Activated CD8-positive, alpha-beta T cell treated with anti-CD3 and anti-CD28 coated beads for 36 hours (primary cell): ENCODE results near the gene PDF. TPM values are rescaled to one million over a fixed set of nuclear protein-coding genes. Genes with fewer than 3 reads are reported as not detected.

Experiments used
- ATAC-seq: fragments of 200-7000 bp; cut with Tn5 transposase; one replicate; pipeline ENCODE4 v1.10.0; 2021; ENCODE audit warnings: mild to moderate bottlenecking, moderate library complexity
- CTCF ChIA-PET: fragments of 350-600 bp; sonication (Branson Sonifier 250); formaldehyde crosslinking; loops from one replicate; lab custom pipeline; 2021; ENCODE audit warnings: antibody characterized with exemption; lab: Charles Lee
- POLR2A ChIA-PET: fragments of 350-600 bp; sonication (Branson Sonifier 250); formaldehyde crosslinking; loops from one replicate; lab custom pipeline; 2021; ENCODE audit warnings: antibody characterized with exemption; lab: Charles Lee
- DNase-seq: peaks from one replicate; pipeline ENCODE4 v3.0.0-alpha.2; 2020
- H3K27ac Mint-ChIP-seq: one replicate; pipeline ENCODE4 v1.8.0; 2021; ENCODE audit warnings: mild to moderate bottlenecking, mixed read lengths
- H3K27me3 Mint-ChIP-seq: one replicate; pipeline ENCODE4 v1.8.0; 2021; ENCODE audit warnings: mixed read lengths
- H3K36me3 Mint-ChIP-seq: one replicate; pipeline ENCODE4 v1.8.0; 2021; ENCODE audit warnings: low read depth, mixed read lengths
- H3K4me1 Mint-ChIP-seq: one replicate; pipeline ENCODE4 v1.8.0; 2021; ENCODE audit warnings: low read depth, mixed read lengths
- H3K4me3 Mint-ChIP-seq: one replicate; pipeline ENCODE4 v1.8.0; 2021; ENCODE audit warnings: mild to moderate bottlenecking, moderate library complexity, mixed read lengths
- H3K9me3 Mint-ChIP-seq: one replicate; pipeline ENCODE4 v1.8.0; 2021; ENCODE audit warnings: mixed read lengths
- CTCF ChIP-seq: fragments of 200-600 bp; IDR thresholded peaks from one replicate; pipeline ENCODE4 v1.8.0; 2022; ENCODE audit warnings: antibody characterized with exemption, mild to moderate bottlenecking
- intact Hi-C: fragments of 100-400 bp; cut with micrococcal nuclease; formaldehyde crosslinking; loops from one replicate; pipeline ENCODE4 v1.10.0; 2022
- total RNA-seq, 2 experiments: library from RNA; stranded (reverse); gene quantifications; one replicate each; pipeline ENCODE4 v1.2.3, GENCODE V29; 2021

Gene PDF
- total RNA-seq, 2 experiments from 2014 or later, result 16.1 to 19.5 TPM

- Mint-ChIP-seq H3K27ac (peak within 1 kb of the TSS; percentile 94), H3K4me1 (peaks cover 27% of the 10 kb centered on the region), H3K27me3 (no peaks in the 10 kb centered on the region), H3K36me3 (peaks cover 12% of the 10 kb centered on the region), H3K9me3 (no peaks in the 10 kb centered on the region), H3K4me3 (peak within 1 kb of the TSS; percentile 89)
- intact Hi-C loops, result no loop called here
- POLR2A ChIA-PET, result interaction anchor here (0.9 to 8.4 kb wide), 4 partner anchors 13 to 122 kb away, joined by 3 to 93 read pairs (median 9); partner anchors contain the start of gene PDF
- CTCF ChIA-PET, result interaction anchor here (0.9 to 1.7 kb wide), 4 partner anchors 10 to 28 kb away, joined by 3 to 4 read pairs (median 4); no protein-coding TSS in a partner anchor
- ATAC-seq (peak; percentile 98), DNase-seq (peak; percentile 98)
- peak; percentile 83 for TF ChIP-seq CTCF
Measured at GRCh38 chr16:69310653-69311532, 19.5 kb downstream of the PDF start, which contains the start of gene VPS4A. Gene VPS4A (plus strand): TSS chr16:69311350. CDS start chr16:69311512, 162 bp downstream.

GRCh38 chr16:69309316-69309715 is 21.1 kb downstream of the PDF start:
- peaks cover 8% of the 10 kb centered on the region for H3K36me3 Mint-ChIP-seq
- peaks cover 24% of the 10 kb centered on the region for H3K4me1 Mint-ChIP-seq
- TF ChIP-seq CTCF, result no peak
- no peak for ATAC-seq
- no peak overlapping the region for H3K27ac Mint-ChIP-seq
- POLR2A ChIA-PET, result no interaction called here
- intact Hi-C loops, result no loop called here
- DNase-seq, result no peak
- no peak overlapping the region for H3K4me3 Mint-ChIP-seq
- H3K9me3 Mint-ChIP-seq, result no peaks in the 10 kb centered on the region
- CTCF ChIA-PET, result interaction anchor here (0.9 kb wide), 1 partner anchor 23 kb away, joined by 3 read pairs; no protein-coding TSS in a partner anchor
- H3K27me3 Mint-ChIP-seq, result no peaks in the 10 kb centered on the region

GRCh38 chr16:69307856-69308255 is 22.5 kb downstream of the PDF start:
- Mint-ChIP-seq H3K9me3 (no peaks in the 10 kb centered on the region), H3K36me3 (peaks cover 6% of the 10 kb centered on the region), H3K27me3 (no peaks in the 10 kb centered on the region), H3K4me3 (no peak overlapping the region), H3K4me1 (peaks cover 12% of the 10 kb centered on the region), H3K27ac (no peak overlapping the region)
- CTCF ChIA-PET, result no interaction called here
- intact Hi-C loops, result no loop called here
- DNase-seq (no peak), ATAC-seq (no peak)
- POLR2A ChIA-PET, result no interaction called here
- no peak for TF ChIP-seq CTCF

- Mint-ChIP-seq H3K4me1 (peaks cover 9% of the 10 kb centered on the region), H3K9me3 (no peaks in the 10 kb centered on the region), H3K36me3 (peaks cover 5% of the 10 kb centered on the region), H3K4me3 (no peak overlapping the region), H3K27me3 (no peaks in the 10 kb centered on the region), H3K27ac (no peak overlapping the region)
- intact Hi-C loops, result no loop called here
- ATAC-seq (no peak), DNase-seq (no peak)
- CTCF ChIA-PET, result no interaction called here
- TF ChIP-seq CTCF, result no peak
- POLR2A ChIA-PET, result interaction anchor here (1.2 kb wide), 1 partner anchor 174 kb away, joined by 3 read pairs; no protein-coding TSS in a partner anchor
Measured at GRCh38 chr16:69307091-69307490, 23.3 kb downstream of the PDF start.

- Mint-ChIP-seq H3K27ac (no peak overlapping the region), H3K4me3 (no peak overlapping the region), H3K9me3 (no peaks in the 10 kb centered on the region), H3K4me1 (peaks cover 7% of the 10 kb centered on the region), H3K27me3 (no peaks in the 10 kb centered on the region), H3K36me3 (peaks cover 2% of the 10 kb centered on the region)
- TF ChIP-seq CTCF, result no peak
- intact Hi-C loops, result no loop called here
- ChIA-PET CTCF (interaction anchor here (1.5 kb wide), 1 partner anchor 156 kb away, joined by 5 read pairs; no protein-coding TSS in a partner anchor), POLR2A (interaction anchor here (1.2 kb wide), 1 partner anchor 173 kb away, joined by 3 read pairs; no protein-coding TSS in a partner anchor)
- DNase-seq (no peak), ATAC-seq (no peak)
Measured at GRCh38 chr16:69306031-69306430, 24.4 kb downstream of the PDF start.
